Panc1 (cell line): ENCODE results near the gene WASF3. TPM values are rescaled to one million over a fixed set of nuclear protein-coding genes. Genes with fewer than 3 reads are reported as not detected.

Experiments
- ATAC-seq: fragments of 200-7000 bp; cut with Tn5 transposase; 2 replicates; pipeline ENCODE4 v1.9.1; 2020; ENCODE audit warnings: mild to moderate bottlenecking, moderate library complexity
- BruUV-seq: library from RNA; stranded (reverse); fragments of 400-500 nt; replicated peaks from 2 replicates; lab custom pipeline; 2021; lab: Mats Ljungman, UMichigan
- CTCF ChIA-PET: fragments of 300-600 bp; sonication (Branson Sonifier 250); formaldehyde crosslinking; loops from one replicate; lab custom pipeline; 2022; ENCODE audit warnings: antibody characterized with exemption; lab: Charles Lee
- POLR2A ChIA-PET: fragments of 300-600 bp; sonication (Branson Sonifier 250); formaldehyde crosslinking; loops from one replicate; lab custom pipeline; 2022; ENCODE audit warnings: antibody characterized with exemption; lab: Charles Lee
- DNase-seq: peaks from one replicate; pipeline ENCODE4 v3.0.0-alpha.2; 2010; ENCODE audit warnings: low read depth, low spot score
- H3K27ac ChIP-seq: 2 replicates; pipeline ENCODE4 v1.5.1; 2011; ENCODE audit warnings: mild to moderate bottlenecking, low read length, inconsistent platforms
- H3K27me3 ChIP-seq: fragments of 200-500 bp; sonication (Bioruptor generic); 2 replicates; pipeline ENCODE4 v1.6.0; 2014; ENCODE audit warnings: low read length, inconsistent platforms; ENCODE audit not compliant: control insufficient read depth, insufficient read depth
- H3K36me3 ChIP-seq: fragments of 200-500 bp; sonication (Bioruptor generic); 2 replicates; pipeline ENCODE4 v1.5.1; 2014; ENCODE audit warnings: inconsistent platforms, mild to moderate bottlenecking, low read length, moderate library complexity; ENCODE audit not compliant: control insufficient read depth, insufficient read depth
- H3K4me1 ChIP-seq: 2 replicates; pipeline ENCODE4 v1.5.1; 2011; ENCODE audit warnings: inconsistent platforms, mild to moderate bottlenecking, low read length, moderate library complexity; ENCODE audit not compliant: control insufficient read depth, insufficient read depth
- H3K4me3 ChIP-seq, 2 experiments: 2 replicates each; pipeline ENCODE4 v1.5.1; 2011 to 2012; ENCODE audit warnings: low read depth in 2 of 2, low read length in 2 of 2, mild to moderate bottlenecking in 2 of 2, inconsistent platforms in 1 of 2, moderate library complexity in 1 of 2
- H3K9me3 ChIP-seq: fragments of 200-500 bp; sonication (Bioruptor generic); 2 replicates; pipeline ENCODE4 v1.5.1; 2014; ENCODE audit warnings: low read depth, mild to moderate bottlenecking, inconsistent platforms, low read length, moderate library complexity; ENCODE audit not compliant: control insufficient read depth, insufficient read depth
- POLR2AphosphoS5 ChIP-seq: IDR thresholded peaks from 2 replicates; pipeline ENCODE4 v1.6.1; 2012; ENCODE audit warnings: mild to moderate bottlenecking, low read depth, low read length, moderate library complexity
- SIN3A ChIP-seq: IDR thresholded peaks from 2 replicates; pipeline ENCODE4 v1.6.1; 2012; ENCODE audit warnings: low read depth, mild to moderate bottlenecking, low read length, moderate library complexity, borderline replicate concordance; ENCODE audit not compliant: insufficient read depth
- TCF7L2 ChIP-seq: IDR thresholded peaks from 2 replicates; pipeline ENCODE4 v1.6.1; 2011; ENCODE audit warnings: mild to moderate bottlenecking, low read depth, low read length, inconsistent platforms
- in situ Hi-C: cut with HindIII; loops from 2 replicates; pipeline ENCODE4 v1.10.0; 2016; ENCODE audit warnings: low sequenced_read_pairs, low pct_unique_long_range_greater_than_20kb
- intact Hi-C: fragments of 100-400 bp; cut with micrococcal nuclease; formaldehyde crosslinking; loops from one replicate; pipeline ENCODE4 v1.10.0; 2022; ENCODE audit not compliant: unreplicated experiment
- total RNA-seq: library from RNA; stranded (reverse); gene quantifications from one replicate; pipeline ENCODE4 v1.2.1, GENCODE V29; 2021; ENCODE audit not compliant: unreplicated experiment
- TF ChIP-seq, protein P1 (sequence below): fragments of 450-650 bp; IDR thresholded peaks from 2 replicates; pipeline ENCODE4 v1.5.1; 2017; ENCODE audit warnings: mild to moderate bottlenecking
- TF ChIP-seq, protein P2 (sequence below), 2 experiments: IDR thresholded peaks; 2 replicates each; pipeline ENCODE4 v1.6.1; 2011 to 2012; ENCODE audit warnings: low read depth in 2 of 2, control low read depth in 1 of 2, low read length in 1 of 2, mild to moderate bottlenecking in 1 of 2, moderate library complexity in 1 of 2; ENCODE audit not compliant: insufficient read depth in 1 of 2

Gene WASF3
- total RNA-seq, 1 experiment from 2014 or later: 20.2 TPM

DNA sequence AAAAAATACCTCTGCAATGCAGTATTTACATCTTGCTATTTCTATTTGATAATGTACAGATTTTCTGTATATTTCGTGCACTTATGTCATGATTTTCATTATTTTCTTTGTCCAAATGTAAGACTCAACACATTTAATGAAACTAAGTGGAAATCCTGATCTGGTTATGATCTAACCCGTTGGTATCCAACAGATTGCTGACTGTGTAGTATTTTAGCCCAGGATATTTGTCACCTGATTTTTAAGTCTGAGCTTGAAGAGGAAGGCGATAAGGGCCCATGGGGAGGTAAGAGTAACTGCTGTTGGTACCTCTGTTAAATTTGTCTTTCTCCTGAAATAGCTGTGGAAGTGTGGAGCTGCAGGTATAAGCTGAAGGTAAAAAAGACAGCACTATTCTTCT lies 45.3 kb downstream of the WASF3 start:
- H3K4me1 ChIP-seq: no peaks in the 10 kb centered on the region
- ChIA-PET POLR2A (no interaction called here), CTCF (no interaction called here)
- TF ChIP-seq, protein P1, sequence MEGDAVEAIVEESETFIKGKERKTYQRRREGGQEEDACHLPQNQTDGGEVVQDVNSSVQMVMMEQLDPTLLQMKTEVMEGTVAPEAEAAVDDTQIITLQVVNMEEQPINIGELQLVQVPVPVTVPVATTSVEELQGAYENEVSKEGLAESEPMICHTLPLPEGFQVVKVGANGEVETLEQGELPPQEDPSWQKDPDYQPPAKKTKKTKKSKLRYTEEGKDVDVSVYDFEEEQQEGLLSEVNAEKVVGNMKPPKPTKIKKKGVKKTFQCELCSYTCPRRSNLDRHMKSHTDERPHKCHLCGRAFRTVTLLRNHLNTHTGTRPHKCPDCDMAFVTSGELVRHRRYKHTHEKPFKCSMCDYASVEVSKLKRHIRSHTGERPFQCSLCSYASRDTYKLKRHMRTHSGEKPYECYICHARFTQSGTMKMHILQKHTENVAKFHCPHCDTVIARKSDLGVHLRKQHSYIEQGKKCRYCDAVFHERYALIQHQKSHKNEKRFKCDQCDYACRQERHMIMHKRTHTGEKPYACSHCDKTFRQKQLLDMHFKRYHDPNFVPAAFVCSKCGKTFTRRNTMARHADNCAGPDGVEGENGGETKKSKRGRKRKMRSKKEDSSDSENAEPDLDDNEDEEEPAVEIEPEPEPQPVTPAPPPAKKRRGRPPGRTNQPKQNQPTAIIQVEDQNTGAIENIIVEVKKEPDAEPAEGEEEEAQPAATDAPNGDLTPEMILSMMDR: no peak
- TF ChIP-seq SIN3A (no peak), TCF7L2 (no peak), POLR2AphosphoS5 (no peak)
- TF ChIP-seq, protein P2, sequence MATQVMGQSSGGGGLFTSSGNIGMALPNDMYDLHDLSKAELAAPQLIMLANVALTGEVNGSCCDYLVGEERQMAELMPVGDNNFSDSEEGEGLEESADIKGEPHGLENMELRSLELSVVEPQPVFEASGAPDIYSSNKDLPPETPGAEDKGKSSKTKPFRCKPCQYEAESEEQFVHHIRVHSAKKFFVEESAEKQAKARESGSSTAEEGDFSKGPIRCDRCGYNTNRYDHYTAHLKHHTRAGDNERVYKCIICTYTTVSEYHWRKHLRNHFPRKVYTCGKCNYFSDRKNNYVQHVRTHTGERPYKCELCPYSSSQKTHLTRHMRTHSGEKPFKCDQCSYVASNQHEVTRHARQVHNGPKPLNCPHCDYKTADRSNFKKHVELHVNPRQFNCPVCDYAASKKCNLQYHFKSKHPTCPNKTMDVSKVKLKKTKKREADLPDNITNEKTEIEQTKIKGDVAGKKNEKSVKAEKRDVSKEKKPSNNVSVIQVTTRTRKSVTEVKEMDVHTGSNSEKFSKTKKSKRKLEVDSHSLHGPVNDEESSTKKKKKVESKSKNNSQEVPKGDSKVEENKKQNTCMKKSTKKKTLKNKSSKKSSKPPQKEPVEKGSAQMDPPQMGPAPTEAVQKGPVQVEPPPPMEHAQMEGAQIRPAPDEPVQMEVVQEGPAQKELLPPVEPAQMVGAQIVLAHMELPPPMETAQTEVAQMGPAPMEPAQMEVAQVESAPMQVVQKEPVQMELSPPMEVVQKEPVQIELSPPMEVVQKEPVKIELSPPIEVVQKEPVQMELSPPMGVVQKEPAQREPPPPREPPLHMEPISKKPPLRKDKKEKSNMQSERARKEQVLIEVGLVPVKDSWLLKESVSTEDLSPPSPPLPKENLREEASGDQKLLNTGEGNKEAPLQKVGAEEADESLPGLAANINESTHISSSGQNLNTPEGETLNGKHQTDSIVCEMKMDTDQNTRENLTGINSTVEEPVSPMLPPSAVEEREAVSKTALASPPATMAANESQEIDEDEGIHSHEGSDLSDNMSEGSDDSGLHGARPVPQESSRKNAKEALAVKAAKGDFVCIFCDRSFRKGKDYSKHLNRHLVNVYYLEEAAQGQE (IDR thresholded peaks at IDR 0.05; ENCODE audit: insufficient read depth in 1 of 2, low read depth in 2 of 2, low read length in 1 of 2): no peak
- no peaks in the 10 kb centered on the region for H3K27me3 ChIP-seq
- H3K36me3 ChIP-seq: no peaks in the 10 kb centered on the region
- H3K9me3 ChIP-seq: no peaks in the 10 kb centered on the region
- DNase-seq: no peak
- H3K4me3 ChIP-seq: no peak overlapping the region
- no peak for ATAC-seq
- in situ Hi-C loops: no loop called here
- BruUV-seq: no TSS peak
- intact Hi-C loops: no loop called here
- no peak overlapping the region for H3K27ac ChIP-seq

DNA sequence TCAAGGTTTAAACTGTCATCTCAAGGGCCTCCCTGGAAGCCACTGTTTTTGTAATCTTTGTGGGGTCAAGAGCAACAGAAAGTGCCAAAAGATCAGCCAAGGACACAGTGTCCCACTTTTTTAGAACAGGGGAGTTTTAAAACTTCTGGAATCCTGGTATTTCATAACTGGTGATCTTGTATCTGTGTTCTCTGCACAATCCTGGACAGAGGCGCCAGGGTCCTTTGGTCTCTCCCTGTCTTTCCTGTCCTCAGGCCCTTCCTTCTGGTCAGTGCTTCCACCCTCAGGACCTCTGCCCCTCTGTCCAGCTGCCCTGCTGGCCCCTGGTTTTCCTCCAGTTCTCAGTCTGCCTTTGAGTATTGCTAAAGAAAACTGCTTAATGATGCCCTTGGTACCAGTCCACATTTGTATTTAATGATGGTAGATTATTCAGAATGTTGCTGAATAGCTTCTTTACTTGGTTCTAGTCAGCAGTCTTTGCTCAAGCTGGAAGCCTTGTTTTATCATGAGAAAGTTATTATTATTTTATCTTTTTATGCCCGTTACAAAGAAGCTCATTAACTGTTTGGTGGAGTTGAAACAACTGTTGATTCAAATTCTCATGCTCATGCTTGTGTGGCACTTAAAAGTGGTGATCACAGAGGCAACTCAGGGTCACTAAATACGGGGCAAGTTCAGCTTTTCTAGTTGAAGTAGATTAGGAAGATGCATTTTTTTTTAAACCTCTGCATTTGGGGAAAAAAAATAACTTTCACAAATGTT lies 47.5 kb downstream of the WASF3 start:
- no peaks in the 10 kb centered on the region for H3K36me3 ChIP-seq
- BruUV-seq: no TSS peak
- H3K9me3 ChIP-seq: no peaks in the 10 kb centered on the region
- ChIA-PET POLR2A (no interaction called here), CTCF (no interaction called here)
- DNase-seq: no peak
- H3K4me1 ChIP-seq: no peaks in the 10 kb centered on the region
- no peak overlapping the region for H3K27ac ChIP-seq
- no peaks in the 10 kb centered on the region for H3K27me3 ChIP-seq
- TF ChIP-seq, protein P1: no peak
- TF ChIP-seq TCF7L2 (no peak), POLR2AphosphoS5 (no peak), SIN3A (no peak)
- TF ChIP-seq, protein P2 (IDR thresholded peaks at IDR 0.05; ENCODE audit: insufficient read depth in 1 of 2, low read depth in 2 of 2, low read length in 1 of 2): no peak
- H3K4me3 ChIP-seq: no peak overlapping the region
- in situ Hi-C loops: no loop called here
- intact Hi-C loops: no loop called here
- no peak for ATAC-seq
